Hippocampal formation (tissue), 2 donors: ENCODE measurements around the gene COG3.
"Not testable (repeated sequence)": the region's sequence is repeated elsewhere in the genome, so short reads cannot be mapped to it uniquely, and the experiment has no call there.

Experiments
- DNase-seq, 2 donors: peaks; one replicate each; lab custom pipeline; 2025; lab: John Stamatoyannopoulos, UW

The COG3 gene, protein sequence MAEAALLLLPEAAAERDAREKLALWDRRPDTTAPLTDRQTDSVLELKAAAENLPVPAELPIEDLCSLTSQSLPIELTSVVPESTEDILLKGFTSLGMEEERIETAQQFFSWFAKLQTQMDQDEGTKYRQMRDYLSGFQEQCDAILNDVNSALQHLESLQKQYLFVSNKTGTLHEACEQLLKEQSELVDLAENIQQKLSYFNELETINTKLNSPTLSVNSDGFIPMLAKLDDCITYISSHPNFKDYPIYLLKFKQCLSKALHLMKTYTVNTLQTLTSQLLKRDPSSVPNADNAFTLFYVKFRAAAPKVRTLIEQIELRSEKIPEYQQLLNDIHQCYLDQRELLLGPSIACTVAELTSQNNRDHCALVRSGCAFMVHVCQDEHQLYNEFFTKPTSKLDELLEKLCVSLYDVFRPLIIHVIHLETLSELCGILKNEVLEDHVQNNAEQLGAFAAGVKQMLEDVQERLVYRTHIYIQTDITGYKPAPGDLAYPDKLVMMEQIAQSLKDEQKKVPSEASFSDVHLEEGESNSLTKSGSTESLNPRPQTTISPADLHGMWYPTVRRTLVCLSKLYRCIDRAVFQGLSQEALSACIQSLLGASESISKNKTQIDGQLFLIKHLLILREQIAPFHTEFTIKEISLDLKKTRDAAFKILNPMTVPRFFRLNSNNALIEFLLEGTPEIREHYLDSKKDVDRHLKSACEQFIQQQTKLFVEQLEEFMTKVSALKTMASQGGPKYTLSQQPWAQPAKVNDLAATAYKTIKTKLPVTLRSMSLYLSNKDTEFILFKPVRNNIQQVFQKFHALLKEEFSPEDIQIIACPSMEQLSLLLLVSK

DNA sequence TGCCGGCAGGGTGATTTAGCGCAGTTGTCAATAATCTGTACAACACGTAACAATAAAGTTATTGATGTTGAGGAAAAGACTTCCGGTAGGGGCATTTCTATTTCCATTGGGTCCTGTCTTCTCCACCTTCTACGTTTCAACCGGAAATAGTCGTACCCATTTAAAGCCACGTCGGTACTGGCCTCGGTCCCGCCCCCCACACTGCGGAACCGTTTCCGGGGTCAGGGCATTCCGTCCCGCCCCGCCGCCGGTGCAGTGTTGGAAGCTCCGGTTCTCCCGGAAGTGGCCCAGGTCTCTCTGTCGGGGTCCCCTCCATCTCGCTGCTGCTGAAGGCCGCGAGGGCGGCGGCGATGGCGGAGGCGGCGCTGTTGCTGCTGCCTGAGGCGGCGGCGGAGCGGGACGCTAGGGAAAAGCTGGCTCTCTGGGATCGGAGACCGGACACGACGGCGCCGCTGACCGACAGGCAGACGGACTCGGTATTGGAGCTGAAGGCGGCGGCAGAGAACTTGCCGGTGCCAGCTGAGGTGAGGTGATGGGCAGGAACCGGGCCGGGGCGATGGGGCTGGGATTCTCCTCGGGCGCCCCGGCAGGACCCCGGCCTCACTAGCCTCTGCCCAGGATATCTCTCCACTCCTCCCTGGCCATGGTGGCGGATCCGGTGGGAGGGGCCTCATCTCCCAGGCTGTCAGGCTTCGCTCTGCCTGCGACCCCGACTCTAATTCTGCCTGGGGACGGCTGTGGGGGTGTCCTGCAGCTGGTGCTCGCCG is at the start of gene COG3:
TSS of gene COG3 (plus strand) at position 253 of the 767 bp plus-strand sequence. CDS start at position 351, 98 bp downstream.
- DNase-seq = peak; percentile 94 to 96

DNA sequence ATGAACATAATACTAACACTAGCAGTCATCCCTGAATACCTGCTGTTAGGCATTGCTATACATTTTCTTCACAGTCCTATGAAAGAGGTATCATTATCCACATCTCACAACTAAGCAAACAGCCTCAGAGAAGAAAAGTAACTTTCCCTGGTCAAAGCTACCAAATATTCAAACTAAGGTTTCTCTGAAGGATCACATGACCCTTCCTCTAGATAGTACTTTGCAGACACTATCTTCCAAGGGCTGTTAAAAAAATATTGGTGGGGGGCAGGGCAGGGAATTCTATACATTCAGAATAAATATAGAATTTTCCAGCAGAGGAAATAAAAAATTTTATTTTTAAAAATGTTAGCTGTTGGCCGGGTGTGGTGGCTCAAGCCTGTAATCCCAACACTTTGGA is 49.6 kb upstream of the COG3 start:
- DNase-seq = no peak

DNA sequence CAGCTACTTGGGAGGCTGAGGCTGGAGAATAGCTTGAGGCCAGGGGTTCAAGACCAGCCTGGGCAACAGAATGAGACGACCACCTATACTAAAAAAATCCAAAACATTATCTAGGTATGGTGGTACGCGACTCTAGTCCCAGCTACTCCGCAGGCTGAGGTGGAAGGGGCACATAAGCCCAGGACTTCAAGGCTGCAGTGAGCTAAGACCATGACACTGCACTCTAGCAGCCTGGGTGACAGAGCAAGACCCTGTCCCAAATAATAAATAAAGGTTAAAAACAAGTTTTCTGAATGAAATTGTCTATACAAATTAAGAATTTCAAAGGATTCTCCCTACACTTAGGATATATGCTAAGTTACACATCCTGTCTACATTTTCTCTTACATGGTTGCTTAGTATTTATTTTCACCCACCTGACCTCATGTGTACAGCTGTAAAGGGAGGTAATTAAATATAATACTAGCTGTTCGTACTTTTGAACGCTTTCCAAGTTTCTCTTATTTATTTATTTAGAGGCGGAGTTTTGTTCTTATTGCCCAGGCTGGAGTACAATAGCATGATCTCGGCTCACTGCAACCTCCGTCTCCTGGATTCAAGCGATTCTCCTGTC is 48.1 kb upstream of the COG3 start:
- no peak for DNase-seq

DNA sequence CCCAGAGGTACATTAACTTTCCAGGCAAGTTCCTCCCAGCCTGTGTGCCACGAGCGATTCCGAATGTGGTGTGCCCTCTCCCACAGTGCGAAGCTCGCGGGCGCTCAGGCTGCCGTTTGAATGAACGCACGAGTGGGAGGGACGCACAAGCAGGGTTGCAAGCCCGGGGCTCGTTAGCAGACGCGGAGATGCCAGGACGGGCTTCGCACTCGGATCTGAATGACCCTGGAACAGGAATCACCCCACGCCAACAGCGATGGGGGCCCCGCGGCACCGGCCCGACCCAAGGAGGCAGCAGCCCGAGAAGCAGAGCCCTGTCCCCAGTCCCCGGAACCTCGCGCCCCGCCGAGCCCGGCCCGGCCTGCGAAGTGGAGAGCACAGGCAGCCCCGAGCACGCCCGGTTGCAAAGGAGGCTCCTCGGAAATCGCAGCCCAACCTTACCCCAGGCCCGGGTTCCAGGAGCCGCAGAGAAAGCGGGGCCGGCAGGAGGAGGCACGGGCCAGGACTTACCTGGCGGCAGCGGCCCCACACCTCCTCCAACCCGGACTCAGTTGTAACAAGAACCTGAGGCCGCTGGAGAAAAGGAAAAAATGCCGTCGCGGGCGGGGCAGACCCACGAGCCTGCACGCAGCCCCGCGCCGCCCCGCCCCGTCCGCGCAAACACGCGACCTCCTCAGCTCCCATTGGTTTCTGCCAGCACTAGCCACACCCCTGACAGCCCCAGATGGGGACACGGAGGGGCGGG is 46.8 kb upstream of the COG3 start, which contains the start of gene SLC25A30:
TSS of gene SLC25A30 (minus strand) at position 584 of the 745 bp plus-strand sequence. CDS start 6,948 bp downstream, outside the sequence.
- DNase-seq = peak; percentile 66 to 84

DNA sequence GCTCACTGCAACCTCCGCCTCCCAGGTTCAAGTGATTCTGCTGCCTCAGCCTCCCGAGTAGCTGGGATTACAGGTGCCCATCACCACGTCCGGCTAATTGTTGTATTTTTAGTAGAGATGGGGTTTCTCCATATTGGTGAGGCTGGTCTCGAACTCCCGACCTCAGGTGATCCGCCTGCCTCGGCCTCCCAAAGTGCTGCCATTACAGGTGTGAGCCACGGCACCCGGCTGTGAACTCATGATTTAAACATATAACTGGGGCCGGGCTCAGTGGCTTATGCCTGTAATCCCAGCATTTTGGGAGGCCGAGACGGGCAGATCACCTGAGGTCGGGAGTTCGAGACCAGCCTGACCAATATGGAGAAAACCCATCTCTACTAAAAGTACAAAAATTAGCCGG is 45.4 kb upstream of the COG3 start:
- DNase-seq = not testable (repeated sequence)

DNA sequence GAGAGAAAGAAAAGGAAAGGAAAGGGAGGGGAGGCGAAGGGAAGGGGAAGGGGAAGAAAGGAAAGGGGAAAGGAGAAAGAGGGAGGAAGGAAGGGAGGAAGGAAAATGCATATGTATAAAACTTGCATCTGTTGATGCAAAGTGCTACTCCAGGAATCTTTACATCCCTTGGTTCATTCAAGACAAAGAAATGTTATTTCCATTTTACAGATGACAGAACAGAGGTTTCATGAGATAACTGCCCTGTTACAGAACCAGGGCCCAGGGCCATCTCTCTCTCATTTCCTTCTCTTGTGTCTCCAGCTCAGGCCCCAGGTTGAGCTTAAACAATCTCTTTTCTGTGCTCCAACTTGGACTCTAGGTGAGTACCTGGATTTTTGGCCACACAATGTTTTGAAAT is 44.8 kb upstream of the COG3 start:
- no peak for DNase-seq

DNA sequence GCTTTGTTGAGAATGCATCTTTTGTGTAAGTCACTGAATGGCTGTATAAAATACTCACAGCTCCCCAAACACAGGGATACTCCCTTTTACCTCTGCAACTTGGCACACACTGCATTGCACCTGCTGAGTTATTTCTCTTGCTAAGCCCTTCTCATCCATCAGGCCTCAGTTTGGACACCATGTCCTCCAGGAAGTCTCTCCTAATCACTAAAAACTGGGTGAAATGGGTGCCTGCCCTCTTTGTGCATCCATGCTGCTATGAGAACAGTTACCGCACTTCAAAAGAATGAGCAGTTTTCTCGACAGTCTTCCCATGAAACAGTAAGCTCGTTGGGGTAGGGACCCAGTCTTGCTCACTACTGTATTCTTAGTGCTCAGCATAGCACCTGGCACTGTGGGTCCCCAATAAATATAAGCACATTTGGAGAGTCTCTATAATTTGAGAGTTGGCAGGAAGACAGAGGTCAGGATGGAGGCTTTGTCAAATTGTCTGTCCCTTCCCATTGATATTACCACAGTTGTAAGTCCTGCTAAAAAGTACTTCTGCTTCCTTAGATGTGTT is 41.9 kb upstream of the COG3 start:
- no peak for DNase-seq

DNA sequence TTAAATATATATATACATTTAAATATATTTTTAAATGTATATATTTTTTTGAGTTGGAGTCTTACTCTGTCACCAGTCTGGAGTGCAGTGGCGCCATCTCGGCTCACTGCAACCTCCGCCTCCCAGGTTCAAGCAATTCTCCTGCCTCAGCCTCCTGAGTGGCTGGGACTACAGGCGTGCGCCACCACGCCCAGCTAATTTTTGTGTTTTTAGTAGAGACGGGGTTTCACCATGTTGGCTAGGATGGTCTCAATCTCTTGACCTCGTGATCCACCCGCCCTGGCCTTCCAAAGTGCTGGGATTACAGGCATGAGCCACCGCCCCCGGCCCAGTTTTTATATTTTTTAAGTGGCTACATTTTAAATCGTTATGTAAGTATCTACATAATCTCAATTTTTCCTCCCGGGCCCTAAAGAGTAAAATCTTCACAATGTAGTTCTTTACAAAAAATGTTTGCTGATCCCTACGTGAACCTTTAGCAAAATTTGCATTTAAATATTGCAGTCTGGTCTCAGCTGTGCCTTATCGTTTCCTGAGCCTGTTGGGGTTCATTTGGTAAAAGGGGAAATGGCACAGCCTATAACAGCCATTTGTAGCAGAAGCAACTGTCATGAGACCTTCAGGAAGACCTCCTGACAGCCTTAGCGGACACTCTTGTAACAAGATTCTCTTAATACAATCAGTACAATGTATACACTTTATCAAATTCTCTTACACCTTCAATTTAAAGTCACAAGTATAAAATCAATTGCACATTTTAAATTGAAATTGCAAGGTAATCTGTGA is 38.5 kb upstream of the COG3 start:
- DNase-seq = not testable (repeated sequence)

DNA sequence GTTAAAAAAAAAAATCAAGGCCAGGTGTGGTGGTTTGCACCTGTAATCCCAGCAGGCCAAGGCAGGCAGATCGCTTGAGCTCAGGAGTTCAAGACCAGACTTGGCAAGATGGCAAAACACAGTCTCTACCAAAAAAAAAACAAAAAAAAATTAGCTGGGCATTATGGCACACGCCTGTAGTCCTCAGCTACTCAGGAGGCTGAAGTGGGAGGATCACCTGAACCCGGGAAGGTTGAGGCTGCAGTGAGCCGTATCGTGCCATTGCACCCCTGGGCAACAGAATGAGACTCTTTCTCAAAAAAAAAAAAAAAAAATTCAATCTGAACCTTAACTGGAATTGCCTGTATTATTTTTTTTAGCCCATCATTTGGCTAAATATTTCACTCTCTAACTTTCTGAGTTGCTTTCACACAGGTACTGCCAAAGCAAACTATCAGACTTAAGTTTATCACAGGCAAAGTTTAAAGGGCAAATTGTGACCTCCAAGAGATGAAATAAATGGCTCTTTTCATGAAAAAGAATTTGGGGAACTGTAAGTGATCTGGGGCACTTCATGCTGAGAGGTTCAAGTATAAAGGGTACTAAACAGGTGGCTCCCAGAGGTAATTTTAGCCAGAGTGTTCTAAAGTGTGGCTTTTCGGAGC is 31.9 kb upstream of the COG3 start:
- DNase-seq = no peak

DNA sequence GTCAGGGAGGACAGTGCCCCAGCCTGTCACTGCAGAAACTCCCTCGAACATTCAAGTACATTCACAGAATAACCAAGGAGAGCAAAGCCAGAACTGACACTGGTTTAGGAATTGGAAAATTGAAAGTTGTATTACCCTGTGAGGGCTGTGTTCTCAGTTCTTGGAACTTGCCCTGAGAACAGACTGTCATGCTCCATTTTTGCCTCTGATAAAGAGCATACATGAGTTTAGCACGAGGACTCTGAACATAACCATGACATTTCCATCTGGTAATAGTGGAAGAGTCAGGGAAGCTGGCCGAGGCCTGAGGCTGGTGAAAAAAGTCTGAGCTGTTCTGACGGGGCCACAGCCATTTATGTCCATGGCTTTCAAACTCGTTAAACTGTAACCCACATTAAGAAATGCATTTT is 31.4 kb upstream of the COG3 start:
- DNase-seq = no peak

DNA sequence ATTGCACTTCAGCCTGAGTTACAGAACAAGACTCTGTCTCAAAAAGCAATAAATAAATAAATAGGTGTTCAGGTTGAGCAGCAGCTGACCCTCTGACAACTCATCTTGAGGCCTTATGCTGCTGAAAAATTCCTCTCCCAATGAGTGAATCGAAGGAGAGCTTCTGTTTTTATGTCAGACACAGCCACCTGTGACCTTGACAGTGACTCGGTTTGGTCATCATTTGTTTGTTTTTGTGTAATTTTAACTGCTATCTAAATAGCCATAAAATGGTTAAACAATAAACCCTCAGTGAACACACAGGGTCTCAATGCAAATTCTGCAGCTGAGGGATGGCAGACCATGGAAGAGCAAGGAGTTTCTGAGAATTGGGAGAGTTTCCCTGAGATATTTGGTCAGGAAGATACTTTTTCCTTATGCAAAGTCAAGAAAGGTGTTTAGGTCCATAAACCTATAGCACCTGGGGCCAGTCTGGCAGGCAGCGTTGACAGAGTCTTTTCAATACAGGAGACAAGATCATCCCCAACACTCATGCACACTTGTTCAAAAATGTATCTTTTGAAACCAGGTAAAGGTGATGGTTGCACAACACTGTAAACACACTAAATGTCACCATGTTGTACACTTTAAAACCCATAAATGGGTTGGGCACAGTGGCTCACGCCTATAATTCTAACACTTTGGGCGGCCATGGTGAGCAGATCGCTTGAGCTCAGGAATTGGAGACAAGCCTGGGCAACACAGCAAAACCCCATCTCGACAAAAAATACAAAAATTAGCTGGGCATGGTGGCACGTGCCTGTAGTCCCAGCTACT is 30.0 kb upstream of the COG3 start:
- DNase-seq = no peak

DNA sequence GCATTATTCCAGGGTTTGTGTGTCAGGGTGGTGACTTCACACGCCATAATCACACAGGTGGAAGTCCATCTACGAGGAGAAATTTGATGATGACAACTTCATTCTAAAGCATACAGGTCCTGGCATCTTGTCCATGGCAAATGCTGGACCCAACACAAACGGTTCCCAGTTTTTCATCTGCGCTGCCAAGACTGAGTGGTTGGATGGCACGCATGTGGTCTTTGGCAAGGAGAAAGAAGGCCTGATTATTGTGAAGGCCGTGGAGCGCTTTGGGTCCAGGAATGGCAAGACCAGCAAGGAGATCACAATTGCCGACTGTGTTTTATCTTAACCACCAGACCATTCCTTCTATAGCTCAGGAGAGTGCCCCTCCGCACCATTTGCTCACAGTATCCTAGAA is 28.4 kb upstream of the COG3 start:
- no peak for DNase-seq

DNA sequence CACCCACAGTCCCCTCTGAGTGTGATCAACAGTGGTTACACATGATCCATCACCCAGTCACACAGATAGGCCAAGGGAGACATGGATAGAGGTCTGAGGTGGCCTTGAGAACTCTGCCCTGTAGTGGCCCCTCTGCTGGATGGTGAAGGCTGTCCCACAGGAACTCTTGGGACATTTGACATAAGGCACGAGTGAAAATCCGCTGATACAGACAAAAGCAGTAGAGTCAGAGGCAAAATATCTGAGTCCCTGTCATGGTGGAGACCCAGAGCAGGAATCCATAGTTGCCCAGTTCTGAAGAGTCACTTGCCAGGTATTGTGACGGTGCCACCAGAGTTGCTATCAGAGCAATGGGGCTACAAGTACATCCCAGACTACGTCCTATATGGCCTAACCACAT is 27.8 kb upstream of the COG3 start:
- no peak for DNase-seq

DNA sequence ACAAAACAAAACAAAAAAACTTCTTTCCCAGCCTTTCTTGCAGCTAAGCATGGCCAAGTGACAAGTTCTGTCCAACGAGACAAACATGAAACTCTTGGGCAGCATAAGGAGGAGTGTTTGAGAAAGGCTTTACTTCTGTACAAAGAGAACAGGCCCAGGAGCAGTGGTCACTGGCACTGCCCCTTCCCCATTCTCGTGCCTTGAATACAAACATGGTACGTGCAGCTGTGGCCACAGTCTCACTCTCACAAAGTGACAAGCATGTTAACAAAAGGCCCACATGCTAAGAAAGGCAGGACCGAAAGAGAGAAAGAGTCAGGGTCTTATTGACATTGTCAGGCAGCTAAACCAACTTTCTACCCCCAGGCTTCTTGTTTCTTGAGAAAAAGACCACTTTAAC is 26.8 kb upstream of the COG3 start:
- DNase-seq = no peak

DNA sequence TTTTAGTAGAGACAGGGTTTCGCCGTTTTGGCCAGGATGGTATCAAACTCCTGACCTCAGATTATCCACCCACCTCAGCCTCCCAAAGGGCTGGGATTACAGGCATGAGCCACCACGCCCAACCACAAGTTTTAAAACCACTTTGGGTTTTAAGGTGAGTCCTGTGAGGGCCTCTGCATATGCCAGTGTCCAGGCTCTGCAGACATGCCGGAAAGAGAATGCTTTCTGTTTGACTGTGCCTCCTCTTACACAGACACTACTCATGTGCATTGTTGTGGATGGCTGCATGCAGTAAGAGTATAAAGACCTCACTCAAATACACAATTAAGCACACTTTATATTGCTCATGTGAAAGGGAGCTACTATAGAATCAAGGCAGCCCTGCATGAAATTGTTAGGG is 25.7 kb upstream of the COG3 start:
- DNase-seq = no peak

DNA sequence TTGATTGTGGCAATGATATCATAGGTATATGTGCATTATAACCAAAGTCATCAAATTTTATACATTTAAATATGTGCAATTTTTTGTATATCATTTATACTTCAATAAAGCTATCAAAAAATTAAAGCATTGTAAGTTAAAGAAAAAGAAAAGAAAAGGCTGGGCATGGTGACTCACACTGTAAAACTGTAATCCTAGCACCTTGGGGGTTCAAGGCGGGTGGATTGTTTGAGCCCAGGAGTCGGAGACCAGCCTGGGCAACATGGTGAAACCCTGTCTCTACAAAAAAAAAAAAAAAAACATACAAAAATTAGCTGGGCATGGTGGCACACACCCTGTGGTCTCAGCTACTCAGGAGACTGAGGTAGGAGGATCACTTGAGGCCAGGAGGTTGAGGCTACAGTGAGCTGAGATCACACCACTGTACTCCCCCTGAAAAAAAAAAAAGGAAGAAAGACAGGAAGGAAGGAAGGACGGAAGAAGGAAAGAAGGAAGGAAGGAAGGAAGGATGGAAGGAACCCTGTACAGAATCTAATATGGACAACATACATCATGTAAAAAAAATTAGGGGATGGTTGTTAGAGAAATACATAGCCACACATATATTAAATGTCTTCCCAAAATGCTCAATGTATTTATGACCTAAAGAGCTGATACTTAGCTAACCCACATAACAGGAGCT is 24.8 kb upstream of the COG3 start:
- no peak for DNase-seq

DNA sequence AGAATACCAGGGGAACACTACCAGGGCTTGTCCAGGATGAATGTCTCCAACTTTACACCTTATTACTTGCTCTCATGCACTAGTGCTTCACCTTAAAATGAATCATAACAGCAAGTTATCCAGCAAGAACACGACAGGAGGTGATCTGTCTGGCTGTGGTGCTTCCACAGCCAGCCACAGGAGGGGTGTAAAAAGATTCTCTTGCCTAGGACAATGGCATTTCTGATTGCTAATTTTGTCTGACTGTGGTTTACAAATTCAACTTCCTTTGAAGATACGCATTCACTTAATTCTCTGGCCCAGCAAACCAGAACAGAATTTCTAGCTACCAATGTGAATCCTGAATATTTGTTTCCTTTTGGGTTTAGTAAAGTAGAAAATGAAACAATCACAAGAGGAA is 23.1 kb upstream of the COG3 start:
- DNase-seq = no peak

DNA sequence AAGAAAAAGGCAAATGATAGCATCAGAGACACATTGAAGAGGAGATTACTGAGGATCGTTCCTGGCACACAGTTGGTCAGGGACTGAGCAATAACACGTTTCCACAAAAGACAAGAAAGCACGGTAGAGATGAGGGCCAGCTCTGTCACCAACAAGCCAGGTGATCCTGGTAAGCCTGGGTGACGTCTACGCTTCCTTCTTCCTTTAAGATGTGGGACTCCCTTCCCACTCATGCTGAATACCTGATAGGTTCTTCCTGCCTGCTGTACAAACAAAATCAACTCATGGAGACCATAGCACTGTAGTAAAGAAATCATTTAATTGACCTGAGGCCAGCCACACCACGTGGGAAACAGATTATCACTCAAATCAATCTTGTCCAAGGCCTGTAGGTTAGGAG is 19.7 kb upstream of the COG3 start:
- DNase-seq = no peak
